AG10803 (cell line): ENCODE results near the gene CD34.
A peak's percentile ranks its signal among the peaks of the same experiment; 100 is the strongest.

Experiments
- DNase-seq: peaks from one replicate; pipeline ENCODE4 v3.0.0; 2010; ENCODE audit warnings: low read depth
- H3K4me3 ChIP-seq: 2 replicates; pipeline ENCODE4 v1.5.1; 2011; ENCODE audit warnings: mild to moderate bottlenecking, low read length, control low read depth
- CTCF ChIP-seq: conservative IDR thresholded peaks from 2 replicates; pipeline ENCODE4 v1.5.1; 2011; ENCODE audit warnings: mild to moderate bottlenecking, low read length, control low read depth, inconsistent platforms

CD34 gene

DNA sequence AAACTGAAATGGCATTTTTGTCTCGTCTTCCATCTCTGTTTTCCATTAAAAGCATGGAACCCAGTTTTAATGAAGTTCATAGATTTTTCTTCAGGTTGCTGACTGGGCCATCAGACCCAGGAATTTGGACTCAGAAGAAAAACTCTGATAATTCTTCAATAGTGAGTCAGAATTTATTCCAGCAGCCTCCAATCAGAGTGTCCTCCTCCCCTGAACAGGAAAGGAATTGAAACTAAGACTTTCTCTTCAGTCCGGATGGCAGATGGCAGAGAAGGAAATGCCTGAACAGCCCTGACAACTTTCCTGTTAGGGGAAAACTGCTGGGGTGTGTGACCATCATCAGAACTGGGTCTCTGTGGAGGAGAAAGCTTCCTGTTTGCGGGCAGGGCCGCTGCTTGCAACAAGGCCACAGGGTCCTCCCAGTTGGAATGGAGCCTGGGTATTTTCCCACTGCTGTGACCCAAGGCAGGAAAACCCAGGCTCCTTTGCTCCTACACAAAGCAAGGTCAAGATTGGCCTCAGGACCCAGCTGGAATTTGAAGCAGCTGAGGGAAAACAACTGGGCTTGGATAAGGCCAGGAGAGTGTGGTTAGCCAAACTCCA is 20.7 kb downstream of the CD34 start:
- peak; percentile 96 for DNase-seq
- no peak for TF ChIP-seq CTCF
- peak overlapping the region; percentile 42 for H3K4me3 ChIP-seq

DNA sequence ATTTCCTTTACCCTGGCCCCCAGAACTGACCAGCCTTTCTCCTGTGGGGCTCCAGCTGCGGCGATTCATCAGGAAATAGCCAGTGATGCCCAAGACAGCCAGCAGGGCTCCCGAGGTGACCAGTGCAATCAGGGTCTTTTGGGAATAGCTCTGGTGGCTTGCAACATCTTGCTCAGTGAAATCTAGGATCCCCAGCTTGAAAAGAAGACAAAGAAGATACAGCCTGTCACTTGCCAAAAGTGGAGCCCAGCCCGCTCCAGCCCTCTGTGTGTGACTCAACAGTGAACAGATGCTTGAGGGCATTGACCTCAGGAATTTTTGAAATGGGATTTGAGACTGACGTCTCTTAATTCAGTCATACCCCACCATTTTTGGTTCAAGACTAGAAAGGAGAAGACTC is 22.3 kb downstream of the CD34 start:
- no peak overlapping the region for H3K4me3 ChIP-seq
- peak; percentile 89 for DNase-seq
- TF ChIP-seq CTCF, result peak; percentile 41

DNA sequence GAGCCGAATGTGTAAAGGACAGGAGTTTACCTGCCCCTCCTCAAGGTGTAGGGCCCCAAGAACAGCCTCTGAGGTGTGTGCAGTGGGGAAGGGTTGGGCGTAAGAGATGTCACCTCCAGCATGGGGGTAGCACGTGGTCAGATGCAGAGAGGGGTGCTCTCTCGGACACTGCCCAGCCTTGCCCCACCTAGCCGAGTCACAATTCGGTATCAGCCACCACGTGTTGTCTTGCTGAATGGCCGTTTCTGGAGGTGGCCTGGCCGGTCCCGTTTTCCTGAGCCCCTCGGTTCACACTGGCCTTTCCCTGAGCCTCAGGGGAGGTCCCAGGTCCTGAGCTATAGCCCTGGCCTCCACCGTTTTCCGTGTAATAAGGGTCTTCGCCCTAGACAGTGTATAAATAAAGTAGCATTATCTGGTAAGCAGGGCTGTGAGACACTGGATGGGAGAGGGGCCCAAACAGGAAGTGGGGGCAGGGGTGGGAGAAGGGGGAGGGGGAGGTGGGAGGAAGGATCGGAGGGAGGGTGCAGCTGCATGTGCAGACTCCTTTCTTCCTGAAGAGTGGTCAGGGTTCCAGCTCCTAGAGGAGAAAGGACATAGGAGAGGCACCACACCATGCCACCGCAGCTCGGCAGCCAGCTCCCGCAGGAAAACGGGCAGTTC is 23.3 kb downstream of the CD34 start:
- no peak for TF ChIP-seq CTCF
- no peak overlapping the region for H3K4me3 ChIP-seq
- no peak for DNase-seq

- H3K4me3 ChIP-seq, result no peak overlapping the region
- no peak for DNase-seq
- TF ChIP-seq CTCF, result no peak
These were observed 24.7 kb downstream of the CD34 start for GRCh38 chr1:207886227-207886626.

DNA sequence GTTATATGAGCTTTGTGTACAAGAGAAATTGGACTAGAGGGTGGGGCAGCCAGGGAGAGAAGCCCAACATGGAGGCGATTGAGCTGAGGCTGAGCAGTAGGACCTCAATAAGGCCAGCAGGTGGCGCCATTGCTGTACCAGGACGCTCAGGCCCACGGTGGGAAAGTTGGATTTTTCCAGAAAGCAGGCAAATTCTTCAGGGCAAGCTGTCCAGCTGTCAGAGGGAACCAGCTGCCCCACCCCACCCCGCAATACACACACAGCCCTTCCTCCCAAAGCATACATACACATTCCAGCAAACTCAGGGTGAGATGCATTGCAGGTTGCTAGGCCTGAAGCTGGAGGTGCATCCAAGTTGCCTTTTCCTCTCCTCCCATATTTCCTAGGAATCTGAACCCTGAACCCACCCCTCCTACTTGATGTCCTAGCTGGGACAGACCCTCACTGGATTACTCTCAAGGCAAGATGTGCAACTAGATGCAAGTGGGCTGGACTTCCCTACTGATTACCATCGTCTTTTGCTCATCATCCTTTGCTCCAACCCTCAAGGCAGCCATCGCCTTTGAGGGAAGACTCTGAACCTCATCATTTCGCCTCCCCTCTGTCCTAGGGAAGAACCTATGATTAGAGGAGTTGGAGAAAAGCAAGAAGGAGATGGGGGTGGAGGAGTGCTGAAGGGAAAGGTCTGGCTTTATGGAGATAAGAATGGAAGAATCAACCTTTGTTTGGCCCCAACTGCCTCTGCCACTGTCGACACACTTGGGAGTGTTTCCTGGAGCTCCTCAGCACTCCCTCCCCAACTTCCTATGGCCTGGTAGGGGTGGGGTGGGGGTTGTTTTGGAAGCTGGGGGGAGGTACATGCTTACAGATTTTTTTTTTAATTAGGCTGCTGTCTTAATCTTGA is 25.5 kb downstream of the CD34 start:
- H3K4me3 ChIP-seq, result no peak overlapping the region
- DNase-seq, result peak; percentile 88
- peak; percentile 95 for TF ChIP-seq CTCF

- TF ChIP-seq CTCF, result no peak
- DNase-seq, result no peak
- H3K4me3 ChIP-seq, result no peak overlapping the region
These were observed 26.5 kb downstream of the CD34 start for GRCh38 chr1:207884266-207885029.
